ENCODE measurements around the gene TFDP2. TPM values are rescaled to one million over a fixed set of nuclear protein-coding genes. Genes with fewer than 3 reads are reported as not detected.
"Not testable (repeated sequence)": the region's sequence is repeated elsewhere in the genome, so short reads cannot be mapped to it uniquely, and the experiment has no call there.

TFDP2 gene
- total RNA-seq, 4 donors from 2014 or later: 21.6 to 58.7 (median 44.1) TPM

GRCh38 chr3:142013993-142014392 is 135.4 kb downstream of the TFDP2 start:
- TF ChIP-seq EP300 (IDR thresholded peaks at IDR 0.05) (no peak), POLR2AphosphoS5 (IDR thresholded peaks at IDR 0.05) (no peak), POLR2A (IDR thresholded peaks at IDR 0.05) (no peak), CTCF (IDR thresholded peaks at IDR 0.05) (no peak)
- 97% methylated on average over 2 of the region's 2 CpGs for WGBS
- H3K9me3 ChIP-seq: no peaks in the 10 kb centered on the region
- no peak for DNase-seq (ENCODE audit: low spot score in 2 of 2)
- no peak overlapping the region for H3K27ac ChIP-seq
- peaks cover 3% of the 10 kb centered on the region for H3K4me1 ChIP-seq
- no peaks in the 10 kb centered on the region for H3K27me3 ChIP-seq
- no peaks in the 10 kb centered on the region for H3K36me3 ChIP-seq
- H3K4me3 ChIP-seq: no peak overlapping the region

- Histone ChIP-seq H3K36me3 (no peaks in the 10 kb centered on the region), H3K4me1 (peaks cover 3% of the 10 kb centered on the region), H3K4me3 (no peak overlapping the region), H3K27me3 (no peaks in the 10 kb centered on the region), H3K27ac (no peak overlapping the region), H3K9me3 (no peaks in the 10 kb centered on the region)
- TF ChIP-seq POLR2A (IDR thresholded peaks at IDR 0.05) (no peak), POLR2AphosphoS5 (IDR thresholded peaks at IDR 0.05) (no peak), EP300 (IDR thresholded peaks at IDR 0.05) (no peak), CTCF (IDR thresholded peaks at IDR 0.05) (no peak)
- 47% methylated on average over 2 of the region's 2 CpGs for WGBS
- no peak for DNase-seq (ENCODE audit: low spot score in 2 of 2)
Observed at GRCh38 chr3:142013326-142013980, 135.9 kb downstream of the TFDP2 start.

- Histone ChIP-seq H3K9me3 (no peaks in the 10 kb centered on the region), H3K27me3 (no peaks in the 10 kb centered on the region), H3K36me3 (peaks cover 4% of the 10 kb centered on the region), H3K4me1 (peaks cover 3% of the 10 kb centered on the region), H3K4me3 (no peak overlapping the region), H3K27ac (no peak overlapping the region)
- TF ChIP-seq POLR2AphosphoS5 (IDR thresholded peaks at IDR 0.05) (no peak), EP300 (IDR thresholded peaks at IDR 0.05) (no peak), CTCF (IDR thresholded peaks at IDR 0.05) (no peak), POLR2A (IDR thresholded peaks at IDR 0.05) (no peak)
- 72% methylated on average over 1 of the region's 1 CpG for WGBS
- no peak for DNase-seq (ENCODE audit: low spot score in 2 of 2)
Observed at GRCh38 chr3:142009029-142009428, 140.3 kb downstream of the TFDP2 start.

- 87% methylated on average over 8 of the region's 8 CpGs for WGBS
- H3K4me3 ChIP-seq: no peak overlapping the region
Observed at GRCh38 chr3:142007710-142008399, 141.5 kb downstream of the TFDP2 start.

DNA sequence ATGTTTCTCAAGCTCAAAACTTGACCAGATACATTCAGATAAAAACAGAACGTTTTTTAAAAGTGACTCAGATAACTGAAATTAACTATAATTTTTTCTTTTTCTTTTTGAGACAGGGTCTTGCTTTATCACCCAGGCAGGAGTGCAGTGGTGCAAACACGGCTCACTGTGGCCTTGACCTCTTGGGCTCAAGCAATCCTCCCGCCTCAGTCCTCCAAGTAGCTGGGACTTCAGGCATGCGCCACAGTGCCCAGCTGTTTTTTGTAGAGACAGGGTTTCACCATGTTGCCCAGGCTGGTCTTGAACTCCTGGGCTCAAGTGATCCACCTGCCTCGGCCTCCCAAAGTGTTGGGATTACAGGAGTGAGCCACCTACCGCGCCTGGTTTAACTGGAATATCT is 144.4 kb downstream of the TFDP2 start:
- WGBS: 91% methylated on average over 7 of the region's 7 CpGs

More at GRCh38 chr3:142007710-142008399, 141.5 kb downstream of the TFDP2 start:
- TF ChIP-seq POLR2A (IDR thresholded peaks at IDR 0.05) (no peak), CTCF (IDR thresholded peaks at IDR 0.05) (no peak), POLR2AphosphoS5 (IDR thresholded peaks at IDR 0.05) (no peak)
- H3K4me1 ChIP-seq: no peaks in the 10 kb centered on the region
- no peak for DNase-seq (ENCODE audit: low spot score in 2 of 2)
- H3K9me3 ChIP-seq: no peaks in the 10 kb centered on the region
- H3K36me3 ChIP-seq: peaks cover 4% of the 10 kb centered on the region
- no peak overlapping the region for H3K27ac ChIP-seq
- H3K27me3 ChIP-seq: no peaks in the 10 kb centered on the region

More for the DNA sequence above, 144.4 kb downstream of the TFDP2 start:
- H3K27ac ChIP-seq; H3K36me3 ChIP-seq; DNase-seq (ENCODE audit: low spot score in 2 of 2); H3K4me3 ChIP-seq; H3K9me3 ChIP-seq; H3K27me3 ChIP-seq; H3K4me1 ChIP-seq: not testable (repeated sequence)

All from suprapubic skin (tissue), 4 donors.